GM10248 (cell line): ENCODE measurements around the gene CPNE5.

Source experiments
- CTCF ChIA-PET: fragments of 300-600 bp; sonication (Branson Sonifier 250); formaldehyde crosslinking; extraction: SDS; loops from one replicate; lab custom pipeline; 2021; ENCODE audit warnings: antibody characterized with exemption; lab: Yijun Ruan, JAX
- POLR2A ChIA-PET: fragments of 350-650 bp; sonication (Branson Sonifier 250); formaldehyde crosslinking; extraction: SDS; loops from one replicate; lab custom pipeline; 2020; ENCODE audit warnings: antibody characterized with exemption; lab: Yijun Ruan, JAX
- DNase-seq: peaks from one replicate; pipeline ENCODE4 v3.0.0; 2012; ENCODE audit errors: extremely low spot score
- TF ChIP-seq, protein P1 (sequence below): IDR thresholded peaks from 2 replicates; pipeline ENCODE4 v1.5.1; 2012; ENCODE audit warnings: mild to moderate bottlenecking, low read depth; ENCODE audit errors: extremely low read depth, missing control alignments, control extremely low read depth

The CPNE5 gene

DNA sequence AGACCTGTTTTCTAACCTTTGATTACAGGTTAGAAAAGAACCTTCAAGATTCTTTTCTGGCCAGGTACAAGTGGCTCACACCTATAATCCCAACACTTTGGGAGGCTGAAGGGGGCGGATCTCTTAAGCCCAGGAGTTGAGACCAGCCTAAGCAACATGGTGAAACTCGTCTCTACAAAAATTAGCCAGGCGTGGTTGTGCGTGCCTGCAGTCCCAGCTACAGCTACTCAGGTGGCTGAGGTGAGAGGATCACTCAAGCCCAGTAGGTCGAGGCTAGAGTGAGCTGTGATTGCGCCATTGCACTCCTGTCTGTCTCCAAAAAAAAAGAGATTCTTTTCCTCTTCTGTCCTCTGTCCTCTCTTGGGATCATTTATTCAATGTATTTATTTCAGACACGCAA lies 20.9 kb upstream of the CPNE5 start:
- ChIA-PET CTCF (interaction anchor here (1.7 to 10.3 kb wide), 3 partner anchors 10 to 158 kb away, joined by 3 to 87 read pairs (median 22); partner anchors contain the start of gene PPIL1), POLR2A (no interaction called here)
- TF ChIP-seq, protein P1, sequence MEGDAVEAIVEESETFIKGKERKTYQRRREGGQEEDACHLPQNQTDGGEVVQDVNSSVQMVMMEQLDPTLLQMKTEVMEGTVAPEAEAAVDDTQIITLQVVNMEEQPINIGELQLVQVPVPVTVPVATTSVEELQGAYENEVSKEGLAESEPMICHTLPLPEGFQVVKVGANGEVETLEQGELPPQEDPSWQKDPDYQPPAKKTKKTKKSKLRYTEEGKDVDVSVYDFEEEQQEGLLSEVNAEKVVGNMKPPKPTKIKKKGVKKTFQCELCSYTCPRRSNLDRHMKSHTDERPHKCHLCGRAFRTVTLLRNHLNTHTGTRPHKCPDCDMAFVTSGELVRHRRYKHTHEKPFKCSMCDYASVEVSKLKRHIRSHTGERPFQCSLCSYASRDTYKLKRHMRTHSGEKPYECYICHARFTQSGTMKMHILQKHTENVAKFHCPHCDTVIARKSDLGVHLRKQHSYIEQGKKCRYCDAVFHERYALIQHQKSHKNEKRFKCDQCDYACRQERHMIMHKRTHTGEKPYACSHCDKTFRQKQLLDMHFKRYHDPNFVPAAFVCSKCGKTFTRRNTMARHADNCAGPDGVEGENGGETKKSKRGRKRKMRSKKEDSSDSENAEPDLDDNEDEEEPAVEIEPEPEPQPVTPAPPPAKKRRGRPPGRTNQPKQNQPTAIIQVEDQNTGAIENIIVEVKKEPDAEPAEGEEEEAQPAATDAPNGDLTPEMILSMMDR: no peak
- DNase-seq: no peak

GRCh38 chr6:36858407-36858981 lies 19.2 kb upstream of the CPNE5 start:
- TF ChIP-seq, protein P1: no peak
- no peak for DNase-seq
- ChIA-PET POLR2A (interaction anchor here (0.7 kb wide), 1 partner anchor 392 kb away, joined by 4 read pairs; no protein-coding TSS in a partner anchor), CTCF (interaction anchor here (6.1 to 10.3 kb wide), 2 partner anchors 9 to 15 kb away, joined by 22 to 87 read pairs; partner anchors contain the start of gene PPIL1)

- POLR2A ChIA-PET: no interaction called here
- DNase-seq: no peak
- TF ChIP-seq, protein P1: no peak
- CTCF ChIA-PET: interaction anchor here (0.8 kb wide), 2 partner anchors 91 to 98 kb away, joined by 3 read pairs; no protein-coding TSS in a partner anchor
Observed at GRCh38 chr6:36857325-36857724, 18.1 kb upstream of the CPNE5 start.

DNA sequence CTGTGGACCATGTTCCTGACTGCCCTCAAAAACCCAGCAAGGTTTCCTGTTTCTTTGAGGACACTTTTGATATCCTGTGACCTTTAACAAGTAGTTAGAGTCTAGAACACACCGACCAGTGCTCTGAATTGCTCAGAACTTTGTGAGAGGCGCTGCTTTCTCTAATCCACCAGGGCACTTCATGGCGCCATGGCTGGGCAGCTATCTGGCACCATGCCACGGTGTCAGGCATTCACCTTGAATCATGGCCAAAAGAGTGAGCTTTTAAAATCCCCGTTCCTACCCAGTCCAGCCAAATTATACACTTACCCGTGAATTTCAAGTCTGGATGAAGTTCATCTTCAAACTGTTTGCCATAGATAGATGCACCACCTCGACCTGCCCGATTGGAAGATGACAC lies 17.0 kb upstream of the CPNE5 start:
- DNase-seq: no peak
- TF ChIP-seq, protein P1: no peak
- ChIA-PET POLR2A (no interaction called here), CTCF (interaction anchor here (1.4 kb wide), 1 partner anchor 12 kb away, joined by 3 read pairs; no protein-coding TSS in a partner anchor)

DNA sequence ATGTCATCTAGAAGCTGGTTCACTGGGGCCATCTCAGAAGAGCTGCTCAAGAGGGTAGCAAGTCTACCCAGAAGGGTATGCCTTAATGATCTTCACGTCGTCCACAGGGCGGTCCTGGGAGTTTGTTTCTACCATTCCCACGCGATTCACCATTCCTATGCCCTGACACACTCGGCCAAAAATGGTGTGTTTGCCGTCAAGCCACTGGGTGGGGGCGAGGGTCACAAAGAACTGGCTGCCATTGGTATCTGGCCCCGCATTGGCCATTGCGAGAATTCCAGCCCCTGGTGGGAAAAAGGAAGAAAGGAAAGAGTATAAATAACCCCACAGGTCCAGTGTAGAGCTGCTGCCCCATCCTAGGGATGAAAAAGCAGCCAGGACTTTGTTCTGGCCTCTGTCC lies 16.5 kb upstream of the CPNE5 start:
- TF ChIP-seq, protein P1: no peak
- DNase-seq: no peak
- ChIA-PET POLR2A (interaction anchor here (0.6 kb wide), 1 partner anchor 170 kb away, joined by 3 read pairs; no protein-coding TSS in a partner anchor), CTCF (interaction anchor here (1.4 kb wide), 1 partner anchor 12 kb away, joined by 3 read pairs; no protein-coding TSS in a partner anchor)

GRCh38 chr6:36853325-36853724 lies 14.1 kb upstream of the CPNE5 start:
- TF ChIP-seq, protein P1: no peak
- CTCF ChIA-PET: interaction anchor here (0.7 to 7.7 kb wide), 10 partner anchors 10 to 356 kb away, joined by 3 to 87 read pairs (median 12); partner anchors contain the start of genes C6orf89 and PPIL1
- POLR2A ChIA-PET: interaction anchor here (0.5 kb wide), 1 partner anchor 257 kb away, joined by 3 read pairs; no protein-coding TSS in a partner anchor
- DNase-seq: no peak
